Natural killer cell (primary cell): ENCODE measurements around the gene MBL2. TPM values are rescaled to one million over a fixed set of nuclear protein-coding genes. Genes with fewer than 3 reads are reported as not detected.

Experiments
- ATAC-seq, 3 donors: fragments of 150-1000 bp in 2 of 3; fragments of 200-7000 bp in 1 of 3; cut with Tn5 transposase; 1 replicate in 1 of 3; 2 replicates in 2 of 3; pipeline ENCODE4 v1.10.0; 2021; ENCODE audit warnings: mild to moderate bottlenecking in 2 of 3, moderate library complexity in 2 of 3
- DNase-seq, 2 donors: peaks; one replicate each; pipeline versions ENCODE4 v3.0.0 to v3.0.0-alpha.2; 2013 to 2021; ENCODE audit warnings: mixed read lengths in 1 of 2
- H3K27ac ChIP-seq: one replicate; pipeline ENCODE4 v1.5.1; 2013; ENCODE audit warnings: mild to moderate bottlenecking, low read length
- H3K27me3 ChIP-seq: one replicate; pipeline ENCODE4 v1.6.1; 2013; ENCODE audit warnings: low read length; ENCODE audit not compliant: control insufficient read depth, insufficient read depth
- H3K36me3 ChIP-seq: one replicate; pipeline ENCODE4 v1.6.1; 2013; ENCODE audit warnings: low read length; ENCODE audit not compliant: control insufficient read depth, insufficient read depth
- H3K4me1 ChIP-seq: one replicate; pipeline ENCODE4 v1.6.1; 2013; ENCODE audit warnings: low read length; ENCODE audit not compliant: control insufficient read depth, insufficient read depth
- H3K4me3 ChIP-seq: one replicate; pipeline ENCODE4 v1.5.1; 2013; ENCODE audit warnings: low read length
- H3K9me3 ChIP-seq: one replicate; pipeline ENCODE4 v1.6.1; 2013; ENCODE audit warnings: low read length; ENCODE audit not compliant: control insufficient read depth, insufficient read depth
- H3K27ac Mint-ChIP-seq, 2 donors: one replicate each; pipeline ENCODE4 v1.8.0; 2022; ENCODE audit warnings: mild to moderate bottlenecking in 2 of 2, mixed read lengths in 2 of 2, moderate library complexity in 1 of 2
- H3K27me3 Mint-ChIP-seq, 2 donors: one replicate each; pipeline ENCODE4 v1.8.0; 2022; ENCODE audit warnings: low read depth in 2 of 2, mixed read lengths in 2 of 2
- H3K36me3 Mint-ChIP-seq: one replicate; pipeline ENCODE4 v1.8.0; 2022; ENCODE audit warnings: mixed read lengths
- H3K4me1 Mint-ChIP-seq, 2 donors: one replicate each; pipeline ENCODE4 v1.8.0; 2022; ENCODE audit warnings: mixed read lengths in 2 of 2
- H3K4me3 Mint-ChIP-seq: one replicate; pipeline ENCODE4 v1.8.0; 2022; ENCODE audit warnings: mild to moderate bottlenecking, moderate library complexity, mixed read lengths
- H3K9me3 Mint-ChIP-seq, 2 donors: one replicate each; pipeline ENCODE4 v1.8.0; 2022; ENCODE audit warnings: mixed read lengths in 2 of 2
- WGBS: methylation state at CpG from one replicate; pipeline ENCODE4 v1.1.7; 2013; ENCODE audit warnings: missing lambda C conversion rate; ENCODE audit not compliant: insufficient coverage; 5-methylcytosine and 5-hydroxymethylcytosine counted together
- intact Hi-C: fragments of 100-400 bp; cut with micrococcal nuclease; formaldehyde crosslinking; loops from one replicate; pipeline ENCODE4 v1.14.2; 2022
- total RNA-seq, 4 donors: library from RNA; stranded (reverse); fragments of 120-200 nt in 1 of 4; gene quantifications; one replicate each; pipeline versions ENCODE4 v1.2.3 to v1.2.4, GENCODE V29; 2013 to 2022
- TF ChIP-seq, protein P1 (sequence below): fragments of 200-600 bp; IDR thresholded peaks from one replicate; pipeline ENCODE4 v1.8.0; 2022; ENCODE audit warnings: antibody characterized with exemption

MBL2 gene
- total RNA-seq, 3 donors from 2014 or later (not counting 1 experiment from before 2014, with no cell fraction given), result not detected

DNA sequence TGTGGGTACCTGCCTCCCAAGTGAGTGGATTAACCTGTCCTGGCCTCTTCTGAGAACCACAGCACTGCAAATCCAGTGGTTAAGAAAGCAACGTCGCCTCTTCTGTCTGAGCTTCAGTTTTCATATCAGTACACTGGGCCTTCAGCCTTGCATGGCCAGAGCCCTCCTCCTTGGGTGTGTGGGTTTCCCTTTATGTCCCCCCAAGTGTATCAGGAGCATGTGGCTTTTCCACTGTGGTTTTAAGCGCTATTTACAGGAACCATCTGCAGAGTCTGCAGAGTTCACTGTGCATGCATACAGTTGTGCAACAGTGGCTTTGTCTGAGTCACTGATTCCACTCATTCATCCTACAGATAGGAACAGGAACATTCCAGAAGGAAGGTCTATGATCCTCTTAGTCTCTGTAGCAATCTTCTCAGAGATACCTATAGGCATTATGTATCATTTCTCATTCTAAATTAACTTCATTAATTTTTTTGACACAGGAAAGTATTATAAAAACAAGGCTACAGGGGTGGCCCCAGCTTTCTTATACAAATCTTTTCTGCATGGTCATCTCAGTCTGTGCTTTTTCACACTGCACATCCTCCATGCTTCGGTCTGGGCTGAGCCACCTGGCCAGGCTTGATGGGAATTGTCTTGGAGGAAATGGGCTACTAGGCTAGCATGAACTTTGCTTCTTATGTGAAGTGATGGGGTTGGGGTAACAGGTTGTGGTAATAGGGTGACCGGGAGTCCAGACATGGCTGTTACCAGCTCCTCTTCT lies 17.1 kb downstream of the MBL2 start:
- H3K27me3 Mint-ChIP-seq, result no peaks in the 10 kb centered on the region
- no peaks in the 10 kb centered on the region for H3K9me3 ChIP-seq
- 17% methylated on average over 4 of the region's 5 CpGs for WGBS
- no peaks in the 10 kb centered on the region for H3K27me3 ChIP-seq
- no peak overlapping the region for H3K27ac ChIP-seq
- no peaks in the 10 kb centered on the region for H3K4me1 Mint-ChIP-seq
- H3K4me1 ChIP-seq, result no peaks in the 10 kb centered on the region
- no peaks in the 10 kb centered on the region for H3K36me3 ChIP-seq
- H3K4me3 Mint-ChIP-seq, result no peak overlapping the region
- TF ChIP-seq, protein P1, sequence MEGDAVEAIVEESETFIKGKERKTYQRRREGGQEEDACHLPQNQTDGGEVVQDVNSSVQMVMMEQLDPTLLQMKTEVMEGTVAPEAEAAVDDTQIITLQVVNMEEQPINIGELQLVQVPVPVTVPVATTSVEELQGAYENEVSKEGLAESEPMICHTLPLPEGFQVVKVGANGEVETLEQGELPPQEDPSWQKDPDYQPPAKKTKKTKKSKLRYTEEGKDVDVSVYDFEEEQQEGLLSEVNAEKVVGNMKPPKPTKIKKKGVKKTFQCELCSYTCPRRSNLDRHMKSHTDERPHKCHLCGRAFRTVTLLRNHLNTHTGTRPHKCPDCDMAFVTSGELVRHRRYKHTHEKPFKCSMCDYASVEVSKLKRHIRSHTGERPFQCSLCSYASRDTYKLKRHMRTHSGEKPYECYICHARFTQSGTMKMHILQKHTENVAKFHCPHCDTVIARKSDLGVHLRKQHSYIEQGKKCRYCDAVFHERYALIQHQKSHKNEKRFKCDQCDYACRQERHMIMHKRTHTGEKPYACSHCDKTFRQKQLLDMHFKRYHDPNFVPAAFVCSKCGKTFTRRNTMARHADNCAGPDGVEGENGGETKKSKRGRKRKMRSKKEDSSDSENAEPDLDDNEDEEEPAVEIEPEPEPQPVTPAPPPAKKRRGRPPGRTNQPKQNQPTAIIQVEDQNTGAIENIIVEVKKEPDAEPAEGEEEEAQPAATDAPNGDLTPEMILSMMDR, result no peak
- H3K9me3 Mint-ChIP-seq, result peaks cover 0 to 2% of the 10 kb centered on the region in 2 donors
- no peak for ATAC-seq
- DNase-seq, result no peak
- intact Hi-C loops, result no loop called here
- H3K36me3 Mint-ChIP-seq, result no peaks in the 10 kb centered on the region
- no peak overlapping the region for H3K4me3 ChIP-seq
- H3K27ac Mint-ChIP-seq, result no peak overlapping the region

DNA sequence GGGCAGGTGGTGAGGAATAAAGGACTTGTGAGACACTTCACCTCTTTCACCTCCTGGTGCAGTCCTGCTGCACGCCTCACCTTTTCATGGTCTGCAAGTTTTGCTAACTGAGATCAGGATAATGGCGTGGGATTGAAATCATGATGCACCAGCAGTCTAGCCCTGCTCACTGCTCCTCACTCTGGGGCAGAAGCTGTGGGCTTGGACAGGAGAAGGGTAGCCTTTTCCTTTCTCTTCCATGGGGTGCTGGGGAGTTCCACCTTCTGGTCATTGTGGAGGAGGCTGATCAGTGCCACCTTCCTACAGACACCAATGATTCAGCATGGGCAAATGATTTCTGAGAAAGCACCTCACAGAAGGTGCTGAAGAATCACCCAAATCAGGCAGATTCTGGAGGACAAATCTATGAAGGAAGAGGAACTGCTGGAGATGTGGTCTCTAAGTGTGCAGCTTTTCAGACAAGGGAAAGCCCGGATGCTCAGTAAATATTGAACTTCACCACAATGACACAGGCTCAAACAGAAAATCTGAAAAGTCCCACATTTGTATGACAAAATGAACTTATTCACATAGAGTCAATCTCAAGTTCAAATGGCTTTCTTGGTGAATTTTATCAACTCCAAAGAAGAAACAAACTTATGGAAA lies 19.7 kb downstream of the MBL2 start:
- intact Hi-C loops, result no loop called here
- 60% methylated on average over 3 of the region's 3 CpGs for WGBS
- Mint-ChIP-seq H3K27ac (no peak overlapping the region), H3K36me3 (no peaks in the 10 kb centered on the region), H3K27me3 (no peaks in the 10 kb centered on the region), H3K4me1 (no peaks in the 10 kb centered on the region), H3K4me3 (no peak overlapping the region), H3K9me3 (peaks cover 5 to 7% of the 10 kb centered on the region in 2 donors)
- H3K4me1 ChIP-seq, result no peaks in the 10 kb centered on the region
- no peak for DNase-seq
- TF ChIP-seq, protein P1, result no peak
- ATAC-seq, result no peak
- H3K4me3 ChIP-seq, result no peak overlapping the region
- no peaks in the 10 kb centered on the region for H3K9me3 ChIP-seq
- no peaks in the 10 kb centered on the region for H3K36me3 ChIP-seq
- H3K27me3 ChIP-seq, result no peaks in the 10 kb centered on the region
- no peak overlapping the region for H3K27ac ChIP-seq

DNA sequence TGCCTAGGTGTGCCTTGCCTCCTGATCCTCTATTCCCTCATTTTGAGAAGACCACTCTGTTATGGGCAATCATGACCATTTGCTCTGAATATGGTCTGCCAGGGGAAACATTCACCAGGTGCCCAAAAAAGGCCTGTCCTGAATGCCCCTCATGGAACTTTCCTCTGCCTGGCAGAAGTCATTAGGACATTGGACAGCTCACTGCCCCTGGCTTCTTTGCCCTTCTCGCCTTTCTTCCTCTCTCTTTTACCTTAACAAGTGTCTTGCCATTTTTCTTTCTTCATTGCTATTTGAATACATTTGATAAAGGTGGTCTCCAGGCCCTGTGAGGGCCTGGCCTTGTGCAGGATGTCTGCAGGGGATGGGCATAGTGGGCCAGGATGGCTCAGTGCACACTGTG lies 20.3 kb downstream of the MBL2 start:
- Mint-ChIP-seq H3K27ac (no peak overlapping the region), H3K4me1 (no peaks in the 10 kb centered on the region), H3K36me3 (no peaks in the 10 kb centered on the region), H3K4me3 (no peak overlapping the region), H3K9me3 (peaks cover 5 to 7% of the 10 kb centered on the region in 2 donors), H3K27me3 (no peaks in the 10 kb centered on the region)
- Histone ChIP-seq H3K36me3 (no peaks in the 10 kb centered on the region), H3K4me3 (no peak overlapping the region), H3K4me1 (no peaks in the 10 kb centered on the region), H3K27me3 (no peaks in the 10 kb centered on the region), H3K9me3 (no peaks in the 10 kb centered on the region), H3K27ac (no peak overlapping the region)
- ATAC-seq, result no peak
- no peak for DNase-seq
- intact Hi-C loops, result no loop called here
- 89% methylated on average over 1 of the region's 1 CpG for WGBS
- TF ChIP-seq, protein P1, result no peak
